IMR-90 (cell line): ENCODE results near the gene CETN1. TPM values are rescaled to one million over a fixed set of nuclear protein-coding genes. Genes with fewer than 3 reads are reported as not detected.

Source experiments
- ATAC-seq: fragments of 200-7000 bp; cut with Tn5 transposase; 2 replicates; pipeline ENCODE4 v1.9.1; 2020; ENCODE audit warnings: low read depth, mild to moderate bottlenecking, moderate library complexity
- BruUV-seq: library from RNA; stranded (reverse); fragments of 400-500 nt; replicated peaks from 2 replicates; lab custom pipeline; 2021; lab: Mats Ljungman, UMichigan
- CTCF ChIA-PET: fragments of 300-600 bp; formaldehyde crosslinking; extraction: SDS; loops from one replicate; lab custom pipeline; 2021; ENCODE audit warnings: antibody characterized with exemption; lab: Yijun Ruan, JAX
- POLR2A ChIA-PET: fragments of 300-600 bp; sonication (Branson Sonifier 250); formaldehyde crosslinking; loops from one replicate; lab custom pipeline; 2022; ENCODE audit warnings: antibody characterized with exemption; ENCODE audit not compliant: unreplicated experiment; lab: Charles Lee
- DNase-seq: peaks from one replicate; pipeline ENCODE4 v3.0.0; 2013
- H2AFZ ChIP-seq: replicated peaks from 2 replicates; pipeline ENCODE3; 2013; ENCODE audit warnings: low read length, mild to moderate bottlenecking; ENCODE audit not compliant: poor library complexity
- H2AK5ac ChIP-seq: 2 replicates; pipeline ENCODE4 v1.6.1; 2013; ENCODE audit warnings: low read depth, low read length, inconsistent platforms
- H2AK9ac ChIP-seq: replicated peaks from 2 replicates; pipeline ENCODE3; 2013; ENCODE audit warnings: mild to moderate bottlenecking, low read depth, low read length, moderate library complexity; ENCODE audit not compliant: poor library complexity
- H2BK120ac ChIP-seq: 2 replicates; pipeline ENCODE4 v1.6.1; 2013; ENCODE audit warnings: low read depth, low read length, inconsistent platforms
- H2BK15ac ChIP-seq: 3 replicates; pipeline ENCODE4 v1.6.1; 2013; ENCODE audit warnings: low read depth, low read length, inconsistent platforms
- H2BK20ac ChIP-seq: 2 replicates; pipeline ENCODE4 v1.6.1; 2013; ENCODE audit warnings: low read depth, mild to moderate bottlenecking, inconsistent platforms, low read length, moderate library complexity
- H2BK5ac ChIP-seq: 2 replicates; pipeline ENCODE4 v1.6.1; 2013; ENCODE audit warnings: mild to moderate bottlenecking, low read depth, low read length, inconsistent platforms; ENCODE audit not compliant: poor library complexity, severe bottlenecking
- H3K14ac ChIP-seq: replicated peaks from 2 replicates; pipeline ENCODE4 v1.6.1; 2013; ENCODE audit warnings: low read depth, low read length, inconsistent platforms
- H3K18ac ChIP-seq: 2 replicates; pipeline ENCODE4 v1.6.1; 2013; ENCODE audit warnings: low read depth, low read length, control low read depth
- H3K23ac ChIP-seq: 2 replicates; pipeline ENCODE4 v1.6.1; 2013; ENCODE audit warnings: low read depth, low read length, inconsistent platforms
- H3K27ac ChIP-seq: 2 replicates; pipeline ENCODE4 v1.5.1; 2013; ENCODE audit warnings: mild to moderate bottlenecking, control low read depth, low read length; ENCODE audit not compliant: insufficient read depth
- H3K27me3 ChIP-seq: 2 replicates; pipeline ENCODE4 v1.6.1; 2013; ENCODE audit warnings: low read length; ENCODE audit not compliant: control insufficient read depth, insufficient read depth
- H3K36me3 ChIP-seq: 2 replicates; pipeline ENCODE4 v1.6.1; 2013; ENCODE audit warnings: low read length, mixed read lengths; ENCODE audit not compliant: control insufficient read depth, insufficient read depth
- H3K4ac ChIP-seq: 2 replicates; pipeline ENCODE4 v1.6.1; 2013; ENCODE audit warnings: low read depth, low read length, inconsistent platforms
- H3K4me1 ChIP-seq: 2 replicates; pipeline ENCODE4 v1.6.1; 2013; ENCODE audit warnings: low read length, mixed read lengths; ENCODE audit not compliant: control insufficient read depth, insufficient read depth
- H3K4me2 ChIP-seq: 2 replicates; pipeline ENCODE4 v1.6.1; 2013; ENCODE audit warnings: low read depth, mild to moderate bottlenecking, control low read depth, low read length, moderate library complexity
- H3K4me3 ChIP-seq: 2 replicates; pipeline ENCODE4 v1.5.1; 2013; ENCODE audit warnings: low read depth, mild to moderate bottlenecking, control low read depth, low read length, moderate library complexity; ENCODE audit not compliant: insufficient read depth
- H3K56ac ChIP-seq: 2 replicates; pipeline ENCODE4 v1.6.1; 2013; ENCODE audit warnings: low read length, inconsistent platforms; ENCODE audit not compliant: insufficient read depth; ENCODE audit errors: extremely low read depth
- H3K79me1 ChIP-seq, 2 experiments: 2 replicates each; pipeline ENCODE4 v1.6.1; 2013; ENCODE audit warnings: low read length in 2 of 2, inconsistent platforms in 1 of 2, low read depth in 1 of 2
- H3K9ac ChIP-seq: 2 replicates; pipeline ENCODE4 v1.6.1; 2013; ENCODE audit warnings: low read depth, low read length, control low read depth
- H3K9me1 ChIP-seq: 2 replicates; pipeline ENCODE4 v1.6.1; 2013; ENCODE audit warnings: low read length, inconsistent platforms; ENCODE audit not compliant: insufficient read depth
- H3K9me3 ChIP-seq: 2 replicates; pipeline ENCODE4 v1.6.1; 2013; ENCODE audit warnings: low read length; ENCODE audit not compliant: control insufficient read depth, insufficient read depth
- H4K20me1 ChIP-seq: 2 replicates; pipeline ENCODE4 v1.6.1; 2013; ENCODE audit warnings: low read length, inconsistent platforms; ENCODE audit not compliant: insufficient read depth
- H4K5ac ChIP-seq: 2 replicates; pipeline ENCODE4 v1.6.1; 2013; ENCODE audit warnings: mild to moderate bottlenecking, low read depth, low read length, control low read depth
- H4K8ac ChIP-seq, 2 experiments: 2 replicates each; pipeline ENCODE4 v1.6.1; 2013; ENCODE audit warnings: low read depth in 2 of 2, low read length in 2 of 2, control low read depth in 1 of 2, inconsistent platforms in 1 of 2
- H4K91ac ChIP-seq: 2 replicates; pipeline ENCODE4 v1.6.1; 2013; ENCODE audit warnings: low read depth, low read length, inconsistent platforms; ENCODE audit not compliant: insufficient read depth
- BHLHE40 ChIP-seq: fragments of 150-350 bp; IDR thresholded peaks from 2 replicates; pipeline ENCODE4 v1.6.1; 2016; ENCODE audit warnings: mild to moderate bottlenecking, low read depth, low read length
- CHD1 ChIP-seq: IDR thresholded peaks from 2 replicates; pipeline ENCODE4 v1.6.1; 2012; ENCODE audit warnings: low read depth, low read length, improper control_type of control experiment
- FOS ChIP-seq: fragments of 150-350 bp; IDR thresholded peaks from 2 replicates; pipeline ENCODE4 v1.6.1; 2016; ENCODE audit warnings: low read depth, low read length
- WGBS, 2 experiments: methylation state at CpG; one replicate each; pipeline versions ENCODE4 v1.1.5 to v1.1.7; 2013; ENCODE audit warnings: missing lambda C conversion rate in 2 of 2; ENCODE audit not compliant: insufficient read length in 1 of 2; ENCODE audit errors: extremely low coverage in 2 of 2; 5-methylcytosine and 5-hydroxymethylcytosine counted together
- dilution Hi-C: fragments of 300-500 bp; cut with HindIII; formaldehyde crosslinking; loops from one replicate; pipeline ENCODE4 v1.14.3; 2018; ENCODE audit warnings: low sequenced_read_pairs; ENCODE audit not compliant: unreplicated experiment
- in situ Hi-C: fragments of 300-500 bp; cut with MboI; formaldehyde crosslinking; loops from 3 replicates; pipeline ENCODE4 v1.14.3; 2019; ENCODE audit warnings: low sequenced_read_pairs, inconsistent platforms, mixed read lengths
- intact Hi-C: fragments of 100-400 bp; cut with micrococcal nuclease; formaldehyde crosslinking; loops from 2 replicates; pipeline ENCODE4 v1.10.0; 2022
- polyA plus RNA-seq, 3 experiments: library from polyadenylated mRNA; depleted of rRNA; stranded (reverse); fragments of >200 nt; gene quantifications; 2 replicates each; pipeline ENCODE4 v1.2.3, GENCODE V29; 2012; ENCODE audit warnings: low replicate concordance in 1 of 3
- total RNA-seq: library from RNA; depleted of rRNA; stranded (reverse); fragments of >200 nt; gene quantifications from 2 replicates; pipeline ENCODE4 v1.2.3, GENCODE V29; 2012

CETN1 gene
- total and polyA plus RNA-seq, 2 of the 4 experiments (the other 2 are of a cell fraction): not detected

- Histone ChIP-seq H3K4me2 (no peak overlapping the region), H3K79me1 (no peaks in the 10 kb centered on the region), H3K36me3 (no peaks in the 10 kb centered on the region), H3K27me3 (peaks cover 25% of the 10 kb centered on the region), H3K9me3 (no peaks in the 10 kb centered on the region), H3K18ac (no peak overlapping the region), H3K56ac (no peak overlapping the region), H2BK5ac (no peak overlapping the region), H3K23ac (no peak overlapping the region), H3K14ac (no peak overlapping the region), H3K9ac (no peak overlapping the region), H2BK20ac (no peak overlapping the region), H2AK5ac (no peak overlapping the region), H4K5ac (no peak overlapping the region), H3K4me1 (no peaks in the 10 kb centered on the region), H4K20me1 (no peaks in the 10 kb centered on the region), H3K9me1 (no peaks in the 10 kb centered on the region), H3K27ac (no peak overlapping the region), H4K8ac (no peak overlapping the region), H4K91ac (no peak overlapping the region), H2AFZ (no peak overlapping the region), H3K4me3 (no peak overlapping the region), H3K4ac (no peak overlapping the region), H2BK15ac (no peak overlapping the region), H2BK120ac (no peak overlapping the region), H2AK9ac (no peak overlapping the region)
- POLR2A ChIA-PET: no interaction called here
- DNase-seq: no peak
- intact Hi-C loops (no loop called here), dilution Hi-C loops (no loop called here), in situ Hi-C loops (no loop called here)
- BruUV-seq: no TSS peak
- 22% methylated on average over 3 of the region's 6 CpGs; no CpG with 5 or more reads in 1 of the 2 experiments for WGBS, 2 experiments
- no peak for ATAC-seq
- CTCF ChIA-PET: no interaction called here
- no peak for TF ChIP-seq CHD1
- TF ChIP-seq BHLHE40: no peak
- TF ChIP-seq FOS: no peak
Observed at GRCh38 chr18:598124-598589, 18.0 kb downstream of the CETN1 start.
